Effector CD8-positive, alpha-beta T cell (primary cell): Measurements from ENCODE around the gene GPR26.

ENCODE experiments used
- DNase-seq: peaks from one replicate; lab custom pipeline; 2025; lab: John Stamatoyannopoulos, UW
- total RNA-seq, 4 experiments: gene quantifications; one replicate each; lab custom pipeline; 2026; lab: John Stamatoyannopoulos, UW

GPR26 gene
- 0 reads per million in 4 experiments for total RNA-seq

GRCh38 chr10:123666318-123667236 lies at the start of gene GPR26:
Gene GPR26, plus strand, starts transcription at chr10:123666355. Its CDS starts 53 bp downstream, at chr10:123666408.
- no peak for DNase-seq

GRCh38 chr10:123618224-123618623 lies 47.9 kb upstream of the GPR26 start:
- no peak for DNase-seq

- DNase-seq: no peak
Measured at GRCh38 chr10:123619067-123619855, 46.9 kb upstream of the GPR26 start.

GRCh38 chr10:123620621-123621020 lies 45.5 kb upstream of the GPR26 start:
- no peak for DNase-seq

- no peak for DNase-seq
Measured at GRCh38 chr10:123621492-123621891, 44.7 kb upstream of the GPR26 start.

- no peak for DNase-seq
Measured at GRCh38 chr10:123621916-123622315, 44.2 kb upstream of the GPR26 start.

GRCh38 chr10:123622381-123622780 lies 43.8 kb upstream of the GPR26 start:
- DNase-seq: no peak

GRCh38 chr10:123624086-123624485 lies 42.1 kb upstream of the GPR26 start:
- DNase-seq: no peak

- no peak for DNase-seq
Measured at GRCh38 chr10:123633106-123633505, 33.0 kb upstream of the GPR26 start.

- DNase-seq: no peak
Measured at GRCh38 chr10:123633636-123634035, 32.5 kb upstream of the GPR26 start.

GRCh38 chr10:123634221-123634620 lies 31.9 kb upstream of the GPR26 start:
- DNase-seq: no peak

GRCh38 chr10:123635131-123635530 lies 31.0 kb upstream of the GPR26 start:
- no peak for DNase-seq

- no peak for DNase-seq
Measured at GRCh38 chr10:123635745-123636144, 30.4 kb upstream of the GPR26 start.

GRCh38 chr10:123636598-123637325 lies 29.4 kb upstream of the GPR26 start:
- DNase-seq: no peak

GRCh38 chr10:123637326-123637880 lies 28.8 kb upstream of the GPR26 start:
- DNase-seq: no peak

GRCh38 chr10:123639131-123639530 lies 27.0 kb upstream of the GPR26 start:
- no peak for DNase-seq

GRCh38 chr10:123640016-123640535 lies 26.1 kb upstream of the GPR26 start:
- DNase-seq: no peak

GRCh38 chr10:123642293-123642692 lies 23.9 kb upstream of the GPR26 start:
- no peak for DNase-seq

- no peak for DNase-seq
Measured at GRCh38 chr10:123642697-123643096, 23.5 kb upstream of the GPR26 start.

- DNase-seq: no peak
Measured at GRCh38 chr10:123643315-123643714, 22.8 kb upstream of the GPR26 start.

GRCh38 chr10:123645016-123645415 lies 21.1 kb upstream of the GPR26 start:
- no peak for DNase-seq

GRCh38 chr10:123645615-123646014 lies 20.5 kb upstream of the GPR26 start:
- no peak for DNase-seq
